HG03565 (cell line): ENCODE measurements around the gene SNX1.
"Not testable (repeated sequence)": the region's sequence is repeated elsewhere in the genome, so short reads cannot be mapped to it uniquely, and the experiment has no call there.

Experiments used
- ATAC-seq: cut with Tn5 transposase; IDR thresholded peaks from one replicate; pipeline ENCODE4 v1.9.1; 2021; ENCODE audit warnings: mild to moderate bottlenecking, moderate library complexity; ENCODE audit not compliant: unreplicated experiment

SNX1 gene

DNA sequence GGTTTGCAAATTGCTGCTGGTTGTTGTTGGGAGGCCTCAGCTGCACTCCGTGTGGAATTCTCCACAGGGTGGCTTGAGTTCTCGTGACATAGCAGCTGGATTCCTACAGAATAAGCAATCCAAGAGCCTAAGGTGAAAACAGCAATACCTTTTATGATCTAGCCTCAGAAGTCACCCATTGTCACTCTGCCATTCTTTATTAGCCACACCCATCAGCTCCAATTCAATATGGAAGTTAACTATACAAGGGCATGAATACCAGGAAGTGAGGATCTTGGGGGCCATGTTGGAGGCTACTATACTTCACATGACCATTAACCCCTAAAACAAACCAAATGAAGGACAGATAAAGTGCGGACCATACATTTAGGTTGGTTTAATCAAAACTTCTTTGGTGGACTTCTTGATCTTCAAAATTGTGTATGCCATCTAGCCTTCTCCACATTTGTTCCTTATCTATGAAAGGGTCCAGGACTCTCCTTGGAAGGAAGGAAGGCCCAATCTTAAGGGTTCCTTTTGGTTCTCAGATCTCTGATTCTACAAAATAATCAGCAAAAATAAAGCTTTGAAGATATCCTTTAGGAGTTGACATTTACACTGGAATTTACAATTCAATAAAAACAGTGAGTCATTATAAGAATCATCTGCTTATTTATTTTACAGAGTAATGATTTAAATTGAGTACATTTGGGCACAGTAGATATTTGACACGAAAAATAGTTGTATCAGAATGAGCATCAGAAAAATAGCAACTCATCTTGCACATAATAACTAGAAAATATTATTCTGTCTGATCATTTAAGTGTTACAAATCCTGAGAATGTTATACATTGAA lies 23.6 kb upstream of the SNX1 start:
- ATAC-seq = no peak

DNA sequence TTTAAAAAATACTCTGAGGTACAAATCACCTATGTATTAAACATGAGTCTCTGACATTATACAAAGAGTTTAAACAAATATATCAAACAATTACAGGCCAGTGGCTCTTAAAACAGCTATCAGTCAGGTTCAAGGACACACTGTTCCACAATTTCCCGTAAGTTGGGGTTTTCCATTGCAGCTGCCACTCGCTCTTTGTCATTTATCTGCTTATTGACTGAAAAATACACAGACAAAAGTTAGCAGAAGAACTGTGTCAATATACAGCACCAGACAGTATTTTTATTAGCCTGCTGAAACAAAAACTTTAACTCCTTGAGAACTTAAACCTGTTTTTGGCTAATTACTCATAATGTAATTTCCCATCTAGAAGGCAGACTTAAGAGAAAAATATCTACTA lies 23.0 kb upstream of the SNX1 start:
- ATAC-seq = no peak

DNA sequence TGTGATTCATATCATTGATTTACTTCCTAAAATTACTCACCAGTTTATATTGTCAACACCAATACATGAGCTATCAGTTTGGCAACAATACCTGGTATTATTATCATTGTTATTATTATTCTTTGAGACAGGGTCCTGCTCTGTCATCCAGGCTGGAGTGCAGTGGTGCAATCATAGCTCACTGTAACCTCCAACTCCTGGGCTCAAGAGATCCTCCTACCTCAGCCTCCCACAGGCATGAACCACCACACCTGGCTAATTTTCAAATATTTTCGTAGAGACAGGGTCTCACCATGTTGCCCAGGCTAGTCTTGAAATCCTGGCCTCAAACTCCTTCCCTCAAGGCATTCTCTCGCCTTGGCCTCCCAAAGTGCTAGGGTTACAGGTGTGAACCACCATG lies 22.3 kb upstream of the SNX1 start:
- not testable (repeated sequence) for ATAC-seq

DNA sequence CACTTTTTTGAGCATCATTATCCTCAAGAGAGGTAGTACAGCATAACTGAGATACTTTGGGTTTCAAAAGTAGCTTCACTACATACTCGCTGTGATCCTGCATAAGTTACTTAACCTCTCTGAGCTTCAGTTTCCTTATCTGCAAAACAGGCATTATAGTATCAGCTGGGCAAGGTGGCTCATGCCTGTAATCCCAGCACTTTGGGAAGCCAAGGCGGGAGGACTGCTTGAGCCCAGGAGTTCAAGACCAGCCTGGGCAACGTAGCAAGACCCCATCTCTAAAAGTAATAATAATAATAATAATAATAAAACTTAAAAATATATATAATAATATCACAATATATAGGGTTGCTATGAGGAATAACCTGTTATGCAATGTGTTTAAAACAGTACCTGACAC lies 13.0 kb upstream of the SNX1 start:
- no peak for ATAC-seq

DNA sequence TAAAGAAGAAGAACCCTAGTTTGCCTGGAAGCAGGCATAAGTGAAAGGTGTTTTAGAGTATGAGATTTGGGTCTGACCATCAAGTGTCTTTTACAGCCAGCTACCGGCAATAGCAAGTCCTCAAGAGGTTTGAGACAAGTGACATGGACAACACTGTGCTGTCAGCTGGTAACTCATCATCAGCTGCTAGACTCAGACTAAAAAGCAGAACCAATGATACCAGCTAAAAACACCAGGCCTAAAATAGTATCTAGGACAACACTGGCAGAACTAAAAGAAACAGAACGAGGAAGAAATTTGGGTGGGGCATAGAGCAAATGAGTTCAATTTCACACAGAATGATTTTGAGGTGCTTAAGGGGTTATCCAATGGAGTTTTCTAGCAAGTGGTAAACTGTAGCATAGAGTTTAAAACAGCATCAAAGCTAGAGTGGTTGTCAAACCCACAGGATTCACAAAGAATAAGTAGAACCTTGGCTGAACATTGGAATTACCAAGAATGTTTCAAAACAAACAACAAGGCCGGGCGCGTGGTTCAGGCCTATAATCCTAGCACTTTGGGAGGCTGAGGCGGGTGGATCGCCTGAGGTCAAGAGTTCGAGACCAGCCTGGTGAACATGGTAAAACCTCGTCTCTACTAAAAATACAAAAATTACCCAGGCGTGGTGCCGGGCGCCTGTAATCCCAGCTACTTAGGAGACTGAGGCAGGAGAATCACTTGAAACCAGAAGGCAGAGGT lies 6.1 kb upstream of the SNX1 start:
- ATAC-seq = no peak

DNA sequence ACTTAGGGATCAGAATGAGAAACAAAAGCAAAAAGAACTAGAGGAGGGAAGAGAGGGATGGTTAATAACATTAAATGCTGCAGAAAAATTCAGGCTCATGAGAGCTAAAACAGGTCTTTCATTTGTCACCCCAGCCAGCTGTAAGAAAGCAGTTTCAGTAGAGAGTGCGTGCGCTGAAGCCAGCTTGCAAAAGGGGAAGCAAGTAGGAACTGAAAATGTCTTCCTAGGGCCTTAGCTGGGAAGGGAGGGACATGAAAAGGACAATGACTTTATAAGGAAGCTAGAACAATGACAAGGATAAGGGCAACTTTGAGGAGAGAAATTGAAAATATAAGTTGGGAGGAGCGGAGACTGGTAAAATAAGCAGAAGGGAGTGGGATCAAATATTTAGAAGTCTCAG lies 5.3 kb upstream of the SNX1 start:
- ATAC-seq = no peak

DNA sequence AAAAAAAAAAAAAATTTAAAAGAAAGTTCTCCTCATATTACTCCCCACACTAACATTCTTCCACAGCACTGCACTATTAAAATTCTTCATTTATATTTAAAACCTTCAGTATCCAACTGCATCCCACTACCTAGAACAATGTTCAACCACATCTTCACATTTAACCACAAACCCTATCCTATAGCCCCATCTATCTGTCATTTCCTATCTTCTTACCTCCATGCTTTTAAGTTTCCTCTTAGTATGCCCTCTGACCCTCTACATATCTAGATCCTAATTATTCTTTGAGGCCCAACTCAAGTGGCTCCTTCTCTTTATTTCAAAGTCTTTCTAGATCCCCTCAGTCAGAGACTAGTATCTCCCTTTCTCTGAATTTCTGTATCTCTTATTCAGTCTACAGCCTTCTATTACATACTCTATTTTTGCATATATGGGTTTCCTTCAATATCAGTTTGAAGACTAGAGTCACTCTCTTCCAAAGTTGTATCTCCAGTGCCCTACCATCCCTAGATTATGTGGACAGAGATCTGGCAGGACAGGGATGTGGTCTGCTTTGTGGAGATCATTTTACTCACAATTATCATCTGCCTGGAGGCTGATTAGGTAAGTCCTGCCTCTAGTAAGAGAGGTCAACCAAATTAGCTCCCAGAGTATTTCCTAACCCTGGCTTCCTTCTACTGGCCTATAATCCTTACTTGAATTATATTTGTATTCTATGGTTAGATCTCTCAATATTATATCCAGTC lies 3.5 kb upstream of the SNX1 start:
- no peak for ATAC-seq

DNA sequence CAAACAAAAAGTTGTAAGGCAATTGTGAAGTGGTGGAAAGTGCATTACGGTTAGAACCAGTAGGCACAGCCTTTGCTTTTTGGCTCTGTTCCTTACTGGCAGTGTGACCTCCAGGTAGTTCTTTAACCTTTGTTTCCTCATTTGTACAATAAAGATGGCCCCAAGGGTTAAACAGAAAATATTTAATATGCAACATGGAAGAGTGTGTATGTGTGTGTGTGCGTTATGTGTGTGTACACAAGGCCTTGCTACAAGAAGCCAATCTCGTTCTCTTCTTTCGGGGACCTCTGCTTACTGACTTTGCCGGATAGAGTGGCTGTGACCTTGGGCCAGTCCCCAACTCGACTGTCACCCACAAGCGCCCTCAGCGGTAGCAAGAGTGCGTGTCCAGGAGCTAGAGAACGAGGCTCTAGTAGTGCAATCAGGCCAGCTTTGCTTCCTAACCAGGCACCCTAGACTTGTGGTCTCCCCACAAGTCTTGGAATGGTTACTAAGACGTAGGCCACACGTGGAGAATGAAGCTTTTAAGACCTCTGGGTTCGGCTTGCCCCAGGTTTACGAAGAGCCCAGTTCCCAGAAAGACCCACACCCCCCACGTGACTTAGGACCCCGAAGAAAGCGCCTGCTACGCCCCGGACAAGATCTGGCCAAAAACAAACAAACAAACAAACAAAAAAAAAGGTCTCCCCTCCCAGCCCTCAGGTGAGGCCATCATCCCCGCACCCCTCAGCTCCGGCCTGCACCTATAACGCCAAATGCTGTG lies 2.7 kb upstream of the SNX1 start:
- no peak for ATAC-seq

DNA sequence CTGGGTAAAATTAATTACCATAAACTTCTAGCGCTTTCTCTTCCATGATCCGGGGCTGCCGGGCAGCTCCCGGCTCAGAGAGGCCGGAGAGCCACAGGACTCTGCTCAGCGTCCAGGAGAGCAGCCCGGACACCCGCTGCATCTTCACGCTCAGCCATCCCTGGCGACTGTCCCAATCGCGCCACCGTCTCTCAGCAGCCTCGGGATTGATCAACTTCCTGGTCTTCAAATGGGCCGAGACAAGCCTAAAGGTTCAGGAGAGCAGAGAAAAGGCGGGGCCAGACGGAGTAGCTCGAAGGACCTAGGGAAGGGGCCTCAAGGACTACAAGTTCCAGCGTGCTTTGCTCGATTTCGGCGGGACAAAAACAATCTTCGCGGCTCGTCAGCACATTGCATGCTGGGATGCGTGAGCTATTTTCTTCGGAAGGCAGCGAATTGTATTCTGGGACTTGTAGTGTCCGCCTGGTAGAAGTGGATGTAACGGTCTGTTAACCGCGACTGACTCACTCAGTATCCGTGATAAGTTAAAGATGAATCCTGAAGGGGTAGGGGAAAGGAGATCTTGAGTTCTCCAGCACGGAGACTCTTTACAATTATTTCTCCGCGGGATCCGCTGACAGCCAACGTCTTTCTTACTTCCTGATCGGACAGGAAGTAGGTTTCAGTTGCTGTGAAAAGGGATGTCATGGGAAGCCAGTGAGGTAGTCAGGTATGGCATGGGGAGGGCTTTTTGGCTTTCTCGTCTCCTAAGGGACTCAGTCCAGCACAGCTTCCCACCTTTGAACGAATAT lies 2.0 kb upstream of the SNX1 start, which contains the start of gene CIAO2A:
Gene CIAO2A, minus strand, starts transcription at position 212 of the 791 bp plus-strand sequence. Its CDS starts 70 bp downstream, at position 142.
- ATAC-seq = peak; percentile 58

DNA sequence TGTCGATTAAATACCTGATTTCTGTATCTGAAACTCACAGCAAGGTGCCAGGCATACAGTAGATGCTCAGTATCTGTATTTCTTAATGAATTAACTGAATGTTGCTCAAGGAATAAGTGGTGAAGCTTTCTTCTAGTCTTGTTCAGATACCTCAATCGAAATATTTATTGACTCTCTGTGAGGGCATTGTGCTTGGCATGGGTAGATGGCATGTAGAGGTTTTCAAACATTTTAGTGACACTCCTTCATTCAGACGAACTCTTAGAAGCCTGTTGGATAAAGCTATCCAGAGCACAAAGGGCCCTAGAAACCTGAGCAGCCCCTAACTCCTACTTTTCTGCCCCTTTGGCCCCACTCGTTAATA lies 369 bp upstream of the SNX1 start:
- ATAC-seq = no peak

DNA sequence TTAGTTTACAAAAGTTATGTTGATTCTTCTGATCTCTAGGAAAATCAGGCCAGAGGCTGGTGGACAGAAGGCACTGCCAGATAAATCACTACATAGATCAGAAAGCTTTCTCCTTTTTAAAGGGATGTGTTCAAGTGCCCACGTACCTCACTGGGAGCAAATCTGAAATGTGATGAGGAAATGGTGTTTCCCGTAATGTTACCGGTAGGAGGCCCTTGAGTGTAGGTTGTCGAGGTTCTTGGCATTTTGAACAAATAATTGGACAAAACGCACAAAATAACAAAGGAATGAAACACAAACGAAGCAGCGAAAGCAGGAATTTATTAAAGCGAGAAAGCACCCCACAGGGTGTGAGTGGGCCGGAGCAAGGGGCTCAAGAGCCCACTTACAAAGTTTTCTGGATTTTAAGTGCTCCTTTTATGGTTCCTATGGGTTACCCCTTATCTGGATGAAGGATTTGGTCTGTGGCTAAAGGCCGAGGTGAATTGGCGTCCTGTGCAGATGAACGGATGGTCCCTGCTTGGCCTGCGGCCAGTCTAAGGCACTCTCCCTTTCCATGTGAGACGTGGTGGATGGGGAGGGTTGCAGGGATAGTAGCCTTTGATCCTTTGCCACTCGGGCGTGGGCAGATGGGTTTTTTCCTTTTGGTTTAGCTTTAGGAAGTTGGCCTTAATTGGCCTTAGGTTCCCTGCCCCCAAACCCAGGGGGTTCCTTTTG lies 1.0 kb downstream of the SNX1 start:
- ATAC-seq = no peak

DNA sequence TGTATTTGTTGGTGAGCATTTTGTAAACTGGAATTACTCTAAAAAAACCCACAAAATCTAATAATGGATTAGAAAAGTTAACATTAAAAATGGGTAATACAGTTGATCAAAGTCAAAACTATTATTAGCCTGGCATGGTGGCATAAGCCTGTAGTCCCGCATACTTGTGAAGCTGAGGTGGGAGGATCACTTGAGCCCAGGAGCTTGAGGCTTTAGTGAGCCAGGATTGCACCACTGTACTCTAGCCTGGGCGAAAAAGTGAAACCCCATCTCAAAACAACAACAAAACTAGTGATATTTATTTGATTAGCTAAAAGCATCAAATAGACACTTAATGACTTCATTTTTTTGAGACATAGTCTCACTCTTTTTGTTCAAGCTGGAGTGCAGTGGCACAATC lies 3.6 kb downstream of the SNX1 start:
- no peak for ATAC-seq

DNA sequence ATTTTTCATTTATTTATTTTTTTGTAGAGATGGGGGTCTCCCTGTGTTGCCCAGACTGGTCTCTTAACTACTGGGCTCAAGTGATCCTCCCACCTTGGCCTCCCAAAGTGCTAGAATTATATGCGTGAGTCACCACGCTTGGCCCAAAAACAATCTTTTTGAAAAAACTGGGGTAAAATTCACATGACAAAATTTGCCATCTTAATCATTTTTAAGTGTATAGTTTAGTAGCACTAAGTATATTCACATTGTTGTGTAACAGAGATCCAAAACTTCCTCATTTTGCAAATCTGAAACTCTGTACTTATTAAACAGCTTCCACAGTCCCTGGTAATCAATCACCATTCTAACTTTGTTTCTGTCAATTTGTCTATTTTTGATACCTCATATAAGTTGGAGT lies 5.2 kb downstream of the SNX1 start:
- no peak for ATAC-seq

DNA sequence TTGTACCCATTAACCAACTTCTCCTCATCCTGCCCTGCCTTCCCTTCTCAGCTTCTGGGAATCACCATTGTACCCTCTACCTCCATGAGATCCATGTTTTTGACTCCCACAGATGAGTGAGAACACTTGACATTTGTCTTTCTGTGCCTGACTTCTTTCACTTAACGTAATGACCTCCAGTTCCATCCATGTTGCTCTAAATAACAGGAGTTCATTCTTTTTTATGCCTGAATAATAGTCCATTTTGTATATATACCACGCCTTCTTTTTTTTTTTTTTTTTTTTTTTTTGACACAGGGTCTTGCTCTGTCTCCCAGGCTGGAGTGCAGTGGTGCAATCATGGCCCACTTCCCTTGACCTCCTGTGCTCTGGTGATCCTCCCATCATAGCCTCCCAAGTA lies 6.7 kb downstream of the SNX1 start:
- no peak for ATAC-seq

DNA sequence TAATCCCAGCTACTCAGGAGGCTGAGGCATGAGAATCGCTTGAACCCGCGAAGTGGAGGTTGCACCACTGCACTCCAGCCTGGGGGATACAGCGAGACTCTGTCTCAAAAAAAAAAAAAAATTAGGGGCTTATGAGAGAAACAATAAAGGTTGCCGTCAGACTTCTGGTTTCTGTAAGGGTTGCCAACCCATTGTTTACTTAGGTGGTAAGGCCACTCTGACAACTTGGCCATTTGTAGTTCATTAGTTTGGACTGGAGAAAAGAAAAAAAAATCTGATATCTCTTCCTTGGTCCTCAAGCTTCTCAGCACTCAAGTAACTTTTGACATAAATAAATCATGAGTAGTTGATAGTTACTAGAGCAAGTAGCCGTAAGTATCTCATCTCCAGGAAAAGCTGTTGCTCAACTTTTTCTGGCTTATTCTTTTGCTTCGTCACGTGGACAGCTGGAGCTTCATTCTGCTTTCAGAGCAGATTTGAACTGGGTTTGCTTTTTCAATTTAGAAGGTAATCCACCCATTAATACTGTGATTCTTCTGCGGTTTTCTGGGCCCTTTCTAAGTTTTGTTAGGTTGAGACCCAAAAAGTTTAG lies 9.4 kb downstream of the SNX1 start:
- ATAC-seq = no peak

DNA sequence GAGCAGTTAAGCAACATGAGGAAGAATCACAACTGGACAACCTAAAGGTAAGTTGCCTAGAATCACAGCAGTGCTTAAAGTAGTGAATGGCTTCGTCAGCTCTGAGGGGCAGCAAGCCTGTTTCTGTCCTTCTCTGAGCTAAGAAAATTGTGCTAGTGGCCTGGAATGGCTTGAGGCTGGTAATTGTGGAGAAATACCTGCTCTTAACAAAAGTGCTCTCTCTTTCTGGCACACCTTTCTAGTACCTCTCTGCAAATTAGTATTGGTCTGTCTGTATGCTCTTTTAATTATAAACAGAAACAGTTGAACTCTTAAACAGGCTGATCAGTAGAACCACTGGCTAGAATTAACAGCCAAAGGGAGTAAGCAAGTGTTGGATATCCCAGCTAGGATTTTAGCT lies 11.6 kb downstream of the SNX1 start:
- no peak for ATAC-seq

DNA sequence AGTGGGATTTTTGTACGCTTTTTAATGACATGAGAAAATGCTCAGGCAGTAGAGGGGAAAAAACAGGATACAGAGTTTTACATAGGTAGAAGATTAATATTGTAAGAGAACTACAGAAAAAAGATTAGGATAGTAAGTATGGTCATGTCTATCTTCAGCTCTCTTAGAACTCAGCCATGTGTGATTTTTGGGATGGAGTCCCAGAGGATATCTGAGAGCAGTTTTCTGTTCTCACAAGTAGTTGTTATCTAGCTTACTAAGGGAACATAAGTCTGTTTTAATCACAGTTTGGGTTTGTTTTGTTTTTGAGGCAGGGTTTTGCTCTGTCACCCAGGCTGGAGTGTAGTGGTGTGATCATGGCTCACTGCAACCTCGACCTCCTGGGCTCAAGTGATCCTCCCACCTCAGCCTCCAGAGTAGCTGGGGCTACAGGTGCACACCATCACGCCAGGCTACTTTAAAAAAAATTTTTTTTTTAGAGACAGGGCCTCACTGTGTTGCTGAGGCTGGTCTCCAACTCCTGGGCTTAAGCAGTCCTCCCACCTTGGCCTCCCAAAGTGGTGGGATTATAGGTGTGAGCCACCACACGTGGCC lies 14.4 kb downstream of the SNX1 start:
- ATAC-seq = not testable (repeated sequence)

DNA sequence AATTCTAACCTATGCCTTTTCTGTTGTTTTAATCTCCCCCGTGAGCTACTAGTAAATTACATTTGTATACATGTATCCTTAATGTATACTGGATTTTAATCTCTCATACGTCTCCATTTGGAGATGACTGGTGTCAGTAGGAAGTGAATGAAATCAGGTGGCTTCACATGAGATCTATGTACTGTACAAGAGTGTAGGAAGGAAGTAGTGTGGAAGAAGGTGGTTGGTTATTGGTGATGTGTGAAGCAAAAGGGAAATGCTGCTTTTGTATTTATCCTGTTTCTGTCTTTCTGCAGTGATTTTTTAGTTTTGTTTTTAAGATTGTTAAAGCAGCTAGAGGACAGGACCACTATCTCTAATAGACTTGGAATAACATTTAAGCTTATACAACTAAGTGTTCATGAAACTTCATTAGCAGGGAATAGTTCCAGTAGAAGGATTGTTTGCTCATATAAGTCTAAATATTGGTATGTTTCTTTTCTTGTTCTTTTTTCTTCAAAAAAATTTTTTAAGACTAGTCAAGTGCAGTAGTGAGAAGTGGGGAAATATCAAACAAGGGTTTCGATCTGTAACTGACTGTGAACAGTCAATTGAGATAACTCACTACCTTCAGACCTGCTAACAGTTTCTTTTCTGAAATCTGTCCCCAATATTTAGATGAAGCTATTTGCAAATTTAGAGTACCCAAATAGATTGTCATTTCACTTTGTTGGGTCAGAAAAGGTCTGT lies 15.3 kb downstream of the SNX1 start:
- ATAC-seq = no peak
